Naive thymus-derived CD4-positive, alpha-beta T cell (primary cell): Measurements from ENCODE around the gene COL7A1. TPM values are rescaled to one million over a fixed set of nuclear protein-coding genes. Genes with fewer than 3 reads are reported as not detected.

Experiments used
- ATAC-seq: fragments of 150-1000 bp; cut with Tn5 transposase; 2 replicates; pipeline ENCODE4 v1.10.0; 2021; ENCODE audit warnings: mild to moderate bottlenecking, moderate library complexity
- CTCF ChIA-PET: fragments of 350-600 bp; sonication (Branson Sonifier 250); formaldehyde crosslinking; loops from one replicate; lab custom pipeline; 2021; ENCODE audit warnings: antibody characterized with exemption; lab: Charles Lee
- POLR2A ChIA-PET: fragments of 350-600 bp; sonication (Branson Sonifier 250); formaldehyde crosslinking; loops from one replicate; lab custom pipeline; 2021; ENCODE audit warnings: antibody characterized with exemption, inconsistent platforms; lab: Charles Lee
- DNase-seq, 9 donors: peaks; one replicate each; pipeline versions ENCODE4 v3.0.0 to v3.0.0-alpha.2; 2020 to 2022; ENCODE audit warnings: mixed read lengths in 1 of 9
- H3K27ac ChIP-seq: one replicate; pipeline ENCODE4 v1.7.0; 2013; ENCODE audit warnings: mild to moderate bottlenecking, low read depth, low read length, moderate library complexity
- H3K27me3 ChIP-seq, 2 donors: one replicate each; pipeline ENCODE4 v1.7.0; 2013; ENCODE audit warnings: low read length in 2 of 2, mild to moderate bottlenecking in 2 of 2, moderate library complexity in 2 of 2; ENCODE audit not compliant: control insufficient read depth in 2 of 2, insufficient read depth in 2 of 2
- H3K36me3 ChIP-seq, 3 experiments: 1 replicate in 2 of 3; 2 replicates in 1 of 3; pipeline ENCODE4 v1.7.0; 2013; ENCODE audit warnings: low read length in 3 of 3, mild to moderate bottlenecking in 3 of 3, moderate library complexity in 1 of 3; ENCODE audit not compliant: insufficient read depth in 3 of 3, control insufficient read depth in 2 of 3
- H3K4me1 ChIP-seq, 2 donors: one replicate each; pipeline ENCODE4 v1.7.0; 2013; ENCODE audit warnings: low read length in 2 of 2, mild to moderate bottlenecking in 2 of 2, moderate library complexity in 1 of 2; ENCODE audit not compliant: control insufficient read depth in 2 of 2, insufficient read depth in 2 of 2
- H3K4me3 ChIP-seq: 2 replicates; pipeline ENCODE4 v1.7.0; 2013; ENCODE audit warnings: mild to moderate bottlenecking, low read length
- H3K9me3 ChIP-seq, 3 experiments: 1 replicate in 2 of 3; 2 replicates in 1 of 3; pipeline ENCODE4 v1.7.0; 2013; ENCODE audit warnings: low read length in 3 of 3; ENCODE audit not compliant: control insufficient read depth in 2 of 3
- H3K27ac Mint-ChIP-seq, 9 donors: one replicate each; pipeline ENCODE4 v1.8.0; 2020 to 2022; ENCODE audit warnings: mixed read lengths in 9 of 9, mild to moderate bottlenecking in 8 of 9, moderate library complexity in 5 of 9, inconsistent platforms in 2 of 9
- H3K27me3 Mint-ChIP-seq, 5 donors: one replicate each; pipeline ENCODE4 v1.8.0; 2021 to 2022; ENCODE audit warnings: mixed read lengths in 5 of 5, mild to moderate bottlenecking in 1 of 5
- H3K36me3 Mint-ChIP-seq, 5 donors: one replicate each; pipeline ENCODE4 v1.8.0; 2020 to 2022; ENCODE audit warnings: mixed read lengths in 5 of 5, mild to moderate bottlenecking in 3 of 5, inconsistent platforms in 1 of 5
- H3K4me1 Mint-ChIP-seq, 7 donors: one replicate each; pipeline ENCODE4 v1.8.0; 2020 to 2022; ENCODE audit warnings: mixed read lengths in 7 of 7, mild to moderate bottlenecking in 3 of 7, inconsistent platforms in 1 of 7
- H3K4me3 Mint-ChIP-seq, 10 donors: one replicate each; pipeline ENCODE4 v1.8.0; 2020 to 2022; ENCODE audit warnings: mild to moderate bottlenecking in 10 of 10, mixed read lengths in 10 of 10, moderate library complexity in 6 of 10, inconsistent platforms in 2 of 10
- H3K9me3 Mint-ChIP-seq, 11 donors: one replicate each; pipeline ENCODE4 v1.8.0; 2020 to 2022; ENCODE audit warnings: mixed read lengths in 11 of 11, mild to moderate bottlenecking in 4 of 11, inconsistent platforms in 1 of 11, moderate library complexity in 1 of 11
- intact Hi-C, 2 donors: fragments of 100-400 bp; cut with micrococcal nuclease; formaldehyde crosslinking; loops; one replicate each; pipeline ENCODE4 v1.15.1; 2023
- polyA plus RNA-seq, 2 donors: library from polyadenylated mRNA; unstranded; fragments of 300-500 nt; fragmentation: Illumina TruSeq; gene quantifications; one replicate each; pipeline ENCODE4 v1.2.3, GENCODE V29; 2021
- total RNA-seq, 6 experiments: library from RNA in 5 of 6; stranded (reverse) in 5 of 6; gene quantifications; 1 replicate in 5 of 6; 2 replicates in 1 of 6; pipeline ENCODE4 v1.2.3 and lab custom pipeline; 2021 to 2026

The COL7A1 gene
- total and polyA plus RNA-seq, 7 experiments from 2014 or later = 0.71 to 3.4 (median 1.2) TPM; not detected in 2

- no peaks in the 10 kb centered on the region for H3K27me3 Mint-ChIP-seq
- CTCF ChIA-PET = interaction anchor here (0.7 to 2.4 kb wide), 5 partner anchors 11 to 53 kb away, joined by 3 to 7 read pairs (median 3); no protein-coding TSS in a partner anchor
- peaks cover 0 to 5% (median 0%) of the 10 kb centered on the region in 5 donors for H3K36me3 Mint-ChIP-seq
Measured at GRCh38 chr3:48635222-48636021, 40.3 kb upstream of the COL7A1 start, which contains the start of gene SLC26A6. TSS of gene SLC26A6 (minus strand) at chr3:48635461. CDS start at chr3:48635393, 68 bp downstream.

GRCh38 chr3:48634661-48635221 is 39.6 kb upstream of the COL7A1 start:
- Histone ChIP-seq H3K4me1 (peaks cover 0 to 11% of the 10 kb centered on the region in 2 donors), H3K36me3 (peaks cover 0 to 5% (median 0%) of the 10 kb centered on the region in 3 experiments), H3K9me3 (no peaks in the 10 kb centered on the region), H3K27me3 (no peaks in the 10 kb centered on the region), H3K4me3 (peak overlapping the region; percentile 76), H3K27ac (peak overlapping the region; percentile 70)
- ATAC-seq = peak; percentile 19
- peak in 3 of 9 donors; percentile 10 to 66 (median 28) for DNase-seq
- ChIA-PET CTCF (interaction anchor here (0.6 to 2.4 kb wide), 6 partner anchors 22 to 199 kb away, joined by 3 to 7 read pairs (median 4); no protein-coding TSS in a partner anchor), POLR2A (interaction anchor here (0.6 to 3.0 kb wide), 6 partner anchors 12 to 234 kb away, joined by 3 to 9 read pairs (median 6); partner anchors contain the start of genes CELSR3, PFKFB4 and UQCRC1)
- Mint-ChIP-seq H3K27me3 (no peaks in the 10 kb centered on the region), H3K4me3 (peak overlapping the region; percentile 79 to 92 (median 88)), H3K9me3 (no peaks in the 10 kb centered on the region), H3K4me1 (peaks cover 4 to 31% (median 22%) of the 10 kb centered on the region in 7 donors), H3K36me3 (peaks cover 0 to 9% (median 0%) of the 10 kb centered on the region in 5 donors), H3K27ac (peak overlapping the region in 3 of 9 donors; percentile 20 to 45 (median 38))
- intact Hi-C loops = loop anchor here (1.0 to 10.0 kb wide), 13 partner anchors 22 to 708 kb away; partner anchors contain the start of genes NME6 (in 2 of the 2), QRICH1 (in 2 of the 2), UQCRC1 (in 2 of the 2) and CDC25A (in 1 of the 2)

More at GRCh38 chr3:48635222-48636021, 40.3 kb upstream of the COL7A1 start, which contains the start of gene SLC26A6:
- H3K4me1 ChIP-seq = peaks cover 0 to 11% of the 10 kb centered on the region in 2 donors
- POLR2A ChIA-PET = interaction anchor here (0.5 to 3.0 kb wide), 10 partner anchors 12 to 485 kb away, joined by 3 to 9 read pairs (median 4); partner anchors contain the start of genes CCDC51, CELSR3, PFKFB4 and UQCRC1
- Mint-ChIP-seq H3K27ac (peak within 1 kb of the TSS in 7 of 9 donors; percentile 12 to 84 (median 68)), H3K4me1 (peaks cover 4 to 31% (median 22%) of the 10 kb centered on the region in 7 donors), H3K9me3 (no peaks in the 10 kb centered on the region), H3K4me3 (peak within 1 kb of the TSS; percentile 79 to 92 (median 88))
- peak within 1 kb of the TSS; percentile 76 for H3K4me3 ChIP-seq
- intact Hi-C loops = loop anchor here (1.0 to 10.0 kb wide), 13 partner anchors 21 to 707 kb away; partner anchors contain the start of genes NME6 (in 2 of the 2), QRICH1 (in 2 of the 2), UQCRC1 (in 2 of the 2) and CDC25A (in 1 of the 2)
- DNase-seq = peak; percentile 81 to 98 (median 86)
- H3K27me3 ChIP-seq = no peaks in the 10 kb centered on the region
- peak within 1 kb of the TSS; percentile 70 for H3K27ac ChIP-seq
- no peaks in the 10 kb centered on the region for H3K9me3 ChIP-seq
- peak; percentile 98 for ATAC-seq
- peaks cover 0 to 5% (median 0%) of the 10 kb centered on the region in 3 experiments for H3K36me3 ChIP-seq

- intact Hi-C loops = loop anchor here in 1 of 2 donors (10.0 kb wide), 1 partner anchor 329 kb away; the partner anchor contains the start of gene NME6
- ChIA-PET CTCF (interaction anchor here (1.1 to 1.3 kb wide), 2 partner anchors 55 to 100 kb away, joined by 3 to 4 read pairs; no protein-coding TSS in a partner anchor), POLR2A (interaction anchor here (1.3 to 2.0 kb wide), 2 partner anchors 23 to 77 kb away, joined by 3 to 5 read pairs; partner anchors contain the start of gene PFKFB4)
- Mint-ChIP-seq H3K9me3 (no peaks in the 10 kb centered on the region), H3K4me3 (peak overlapping the region; percentile 33 to 92 (median 88)), H3K36me3 (peaks cover 0 to 13% (median 0%) of the 10 kb centered on the region in 5 donors), H3K4me1 (peaks cover 4 to 31% (median 19%) of the 10 kb centered on the region in 7 donors), H3K27ac (peak overlapping the region in 1 of 9 donors; percentile 45), H3K27me3 (no peaks in the 10 kb centered on the region)
- DNase-seq (no peak), ATAC-seq (no peak)
- H3K27ac ChIP-seq = no peak overlapping the region
- peaks cover 0 to 7% (median 0%) of the 10 kb centered on the region in 3 experiments for H3K36me3 ChIP-seq
- H3K4me1 ChIP-seq = peaks cover 0 to 11% of the 10 kb centered on the region in 2 donors
- no peak overlapping the region for H3K4me3 ChIP-seq
- no peaks in the 10 kb centered on the region for H3K9me3 ChIP-seq
- no peaks in the 10 kb centered on the region for H3K27me3 ChIP-seq
Measured at GRCh38 chr3:48633743-48634142, 38.6 kb upstream of the COL7A1 start.

GRCh38 chr3:48633256-48633655 is 38.1 kb upstream of the COL7A1 start:
- ATAC-seq = no peak

GRCh38 chr3:48631516-48632448 is 36.7 kb upstream of the COL7A1 start:
- POLR2A ChIA-PET = interaction anchor here (0.5 kb wide), 1 partner anchor 762 kb away, joined by 4 read pairs; no protein-coding TSS in a partner anchor
- intact Hi-C loops = loop anchor here in 1 of 2 donors (10.0 kb wide), 1 partner anchor 327 kb away; the partner anchor contains the start of gene NME6
- Mint-ChIP-seq H3K4me1 (peaks cover 4 to 30% (median 16%) of the 10 kb centered on the region in 7 donors), H3K4me3 (peak overlapping the region in 1 of 10 donors; percentile 66), H3K9me3 (no peaks in the 10 kb centered on the region), H3K27ac (peak overlapping the region in 1 of 9 donors; percentile 32), H3K27me3 (no peaks in the 10 kb centered on the region), H3K36me3 (peaks cover 0 to 17% (median 8%) of the 10 kb centered on the region in 5 donors)
- Histone ChIP-seq H3K27ac (no peak overlapping the region), H3K9me3 (no peaks in the 10 kb centered on the region), H3K27me3 (no peaks in the 10 kb centered on the region), H3K4me3 (no peak overlapping the region), H3K36me3 (peaks cover 0 to 27% (median 0%) of the 10 kb centered on the region in 3 experiments), H3K4me1 (peaks cover 0 to 11% of the 10 kb centered on the region in 2 donors)
- CTCF ChIA-PET = interaction anchor here (0.5 kb wide), 1 partner anchor 123 kb away, joined by 3 read pairs; no protein-coding TSS in a partner anchor
- no peak for DNase-seq
- no peak for ATAC-seq

More at GRCh38 chr3:48633256-48633655, 38.1 kb upstream of the COL7A1 start:
- CTCF ChIA-PET = interaction anchor here (1.1 kb wide), 1 partner anchor 99 kb away, joined by 4 read pairs; no protein-coding TSS in a partner anchor
- Mint-ChIP-seq H3K4me1 (peaks cover 4 to 31% (median 19%) of the 10 kb centered on the region in 7 donors), H3K27me3 (no peaks in the 10 kb centered on the region), H3K36me3 (peaks cover 0 to 13% (median 0%) of the 10 kb centered on the region in 5 donors), H3K27ac (no peak overlapping the region), H3K4me3 (peak overlapping the region in 6 of 10 donors; percentile 9 to 90 (median 22)), H3K9me3 (no peaks in the 10 kb centered on the region)
- no peaks in the 10 kb centered on the region for H3K9me3 ChIP-seq
- H3K4me3 ChIP-seq = no peak overlapping the region
- H3K4me1 ChIP-seq = peaks cover 0 to 11% of the 10 kb centered on the region in 2 donors
- peaks cover 0 to 12% (median 0%) of the 10 kb centered on the region in 3 experiments for H3K36me3 ChIP-seq
- POLR2A ChIA-PET = interaction anchor here (1.3 to 2.0 kb wide), 2 partner anchors 23 to 76 kb away, joined by 3 to 5 read pairs; partner anchors contain the start of gene PFKFB4
- intact Hi-C loops = loop anchor here in 1 of 2 donors (10.0 kb wide), 1 partner anchor 328 kb away; the partner anchor contains the start of gene NME6
- DNase-seq = no peak
- no peak overlapping the region for H3K27ac ChIP-seq
- no peaks in the 10 kb centered on the region for H3K27me3 ChIP-seq
